Liver (tissue), 9 donors: ENCODE measurements around the gene RPGRIP1L. TPM values are rescaled to one million over a fixed set of nuclear protein-coding genes. Genes with fewer than 3 reads are reported as not detected.

Experiments used
- DNase-seq: peaks from one replicate; pipeline ENCODE4 v3.0.0-alpha.2; 2017; ENCODE audit warnings: low spot score
- H3K27ac ChIP-seq, 2 donors: one replicate each; pipeline ENCODE4 v1.7.0; 2013; ENCODE audit warnings: inconsistent platforms in 2 of 2, low read length in 2 of 2, control low read depth in 1 of 2, low read depth in 1 of 2, mild to moderate bottlenecking in 1 of 2
- H3K27me3 ChIP-seq, 4 donors: one replicate each; pipeline versions ENCODE4 v1.6.1 to v1.7.0; 2013; ENCODE audit warnings: low read length in 3 of 4, inconsistent platforms in 1 of 4, mild to moderate bottlenecking in 1 of 4, moderate library complexity in 1 of 4; ENCODE audit not compliant: control insufficient read depth in 4 of 4, insufficient read depth in 4 of 4
- H3K36me3 ChIP-seq, 4 donors: one replicate each; pipeline versions ENCODE4 v1.6.1 to v1.7.0; 2013; ENCODE audit warnings: low read length in 3 of 4, mild to moderate bottlenecking in 3 of 4, low read depth in 1 of 4, moderate library complexity in 1 of 4; ENCODE audit not compliant: control insufficient read depth in 4 of 4, insufficient read depth in 3 of 4
- H3K4me1 ChIP-seq, 4 donors: one replicate each; pipeline versions ENCODE4 v1.6.1 to v1.7.0; 2013; ENCODE audit warnings: low read length in 3 of 4, mild to moderate bottlenecking in 3 of 4, moderate library complexity in 1 of 4; ENCODE audit not compliant: control insufficient read depth in 4 of 4, insufficient read depth in 4 of 4
- H3K4me3 ChIP-seq, 3 donors: one replicate each; pipeline versions ENCODE4 v1.6.1 to v1.7.0; 2013; ENCODE audit warnings: low read length in 3 of 3, control low read depth in 1 of 3, low read depth in 1 of 3, mild to moderate bottlenecking in 1 of 3
- H3K9ac ChIP-seq, 2 donors: one replicate each; pipeline ENCODE4 v1.7.0; 2013; ENCODE audit warnings: low read length in 2 of 2, mild to moderate bottlenecking in 2 of 2, moderate library complexity in 2 of 2, control low read depth in 1 of 2, low read depth in 1 of 2
- H3K9me3 ChIP-seq, 4 donors: one replicate each; pipeline versions ENCODE4 v1.6.1 to v1.7.0; 2013; ENCODE audit warnings: low read length in 3 of 4; ENCODE audit not compliant: control insufficient read depth in 4 of 4
- EGR1 ChIP-seq, 2 donors: IDR thresholded peaks; 2 replicates each; pipeline ENCODE4 v1.6.1; 2016 to 2018; ENCODE audit warnings: antibody characterized with exemption in 2 of 2, low read depth in 2 of 2
- FOXA1 ChIP-seq: IDR thresholded peaks from 2 replicates; pipeline ENCODE4 v1.6.1; 2016; ENCODE audit warnings: antibody characterized with exemption
- FOXA2 ChIP-seq: IDR thresholded peaks from 2 replicates; pipeline ENCODE4 v1.6.1; 2016; ENCODE audit warnings: antibody characterized with exemption
- GABPA ChIP-seq, 2 donors: IDR thresholded peaks in 1 of 2; conservative IDR thresholded peaks in 1 of 2; 2 replicates each; pipeline ENCODE4 v1.6.1; 2016; ENCODE audit warnings: antibody characterized with exemption in 2 of 2, mild to moderate bottlenecking in 1 of 2, moderate library complexity in 1 of 2
- HNF4A ChIP-seq, 2 donors: conservative IDR thresholded peaks; 2 replicates each; pipeline ENCODE4 v1.6.1; 2016; ENCODE audit warnings: antibody characterized with exemption in 2 of 2, mild to moderate bottlenecking in 2 of 2
- HNF4G ChIP-seq: IDR thresholded peaks from 2 replicates; pipeline ENCODE4 v1.6.1; 2016; ENCODE audit warnings: antibody characterized with exemption
- JUND ChIP-seq, 2 donors: IDR thresholded peaks; 2 replicates each; pipeline ENCODE4 v1.6.1; 2016; ENCODE audit warnings: antibody characterized with exemption in 2 of 2
- NR2F2 ChIP-seq: IDR thresholded peaks from 2 replicates; pipeline ENCODE4 v1.6.1; 2016; ENCODE audit warnings: antibody characterized with exemption
- RAD21 ChIP-seq, 2 donors: IDR thresholded peaks; 2 replicates each; pipeline ENCODE4 v1.6.1; 2016; ENCODE audit warnings: antibody characterized with exemption in 2 of 2, mild to moderate bottlenecking in 2 of 2
- RXRA ChIP-seq, 2 donors: IDR thresholded peaks; 2 replicates each; pipeline ENCODE4 v1.6.1; 2017 to 2018; ENCODE audit warnings: antibody characterized with exemption in 2 of 2, mild to moderate bottlenecking in 1 of 2
- SP1 ChIP-seq: IDR thresholded peaks from 2 replicates; pipeline ENCODE4 v1.6.1; 2018; ENCODE audit warnings: antibody characterized with exemption, mild to moderate bottlenecking
- TAF1 ChIP-seq: conservative IDR thresholded peaks from 2 replicates; pipeline ENCODE4 v1.6.1; 2016; ENCODE audit warnings: antibody characterized with exemption, mild to moderate bottlenecking
- YY1 ChIP-seq: IDR thresholded peaks from 2 replicates; pipeline ENCODE4 v1.6.1; 2016; ENCODE audit warnings: antibody characterized with exemption, mild to moderate bottlenecking
- WGBS: extraction: QIAGEN DNeasy Blood & Tissue Kit; methylation state at CpG from one replicate; pipeline ENCODE4 v1.1.7; 2013; 5-methylcytosine and 5-hydroxymethylcytosine counted together
- polyA plus RNA-seq, 2 donors: library from polyadenylated mRNA; stranded (reverse) in 1 of 2; unstranded in 1 of 2; fragments of 200-250 nt in 1 of 2; fragments of >200 nt in 1 of 2; fragmentation: Nextera tagmentation in 1 of 2; extraction: Ambion mirVana in 1 of 2; gene quantifications; one replicate each; pipeline versions ENCODE4 v1.2.1 to v1.2.3, GENCODE V29; 2013 to 2015
- total RNA-seq, 2 donors: library from RNA; depleted of rRNA; stranded (reverse); fragments of >200 nt; gene quantifications; one replicate each; pipeline ENCODE4 v1.2.3, GENCODE V29; 2014
- TF ChIP-seq, protein P1 (sequence below): IDR thresholded peaks from 2 replicates; pipeline ENCODE4 v1.6.1; 2016; ENCODE audit warnings: antibody characterized with exemption, mild to moderate bottlenecking
- TF ChIP-seq, protein P2 (sequence below): IDR thresholded peaks from 2 replicates; pipeline ENCODE4 v1.6.1; 2016; ENCODE audit warnings: antibody characterized with exemption
- TF ChIP-seq, protein P3 (sequence below): IDR thresholded peaks from 2 replicates; pipeline ENCODE4 v1.6.1; 2016; ENCODE audit warnings: antibody characterized with exemption
- TF ChIP-seq, protein P4 (sequence below): fragments of 150-350 bp; IDR thresholded peaks from 2 replicates; pipeline ENCODE4 v1.5.1; 2017; ENCODE audit warnings: improper control_type of control experiment, low read depth, low read length; ENCODE audit not compliant: missing input control
- TF ChIP-seq, protein P5 (sequence below): IDR thresholded peaks from 2 replicates; pipeline ENCODE4 v1.6.1; 2016; ENCODE audit warnings: antibody characterized with exemption
- donor health status: healthy.
- donor health status: healthy.
- donor health status: healthy.
- donor health status: healthy.
- donor health status: healthy.

The RPGRIP1L gene
- total and polyA plus RNA-seq, 4 donors, result 0.46 to 1.4 (median 0.89) TPM

DNA sequence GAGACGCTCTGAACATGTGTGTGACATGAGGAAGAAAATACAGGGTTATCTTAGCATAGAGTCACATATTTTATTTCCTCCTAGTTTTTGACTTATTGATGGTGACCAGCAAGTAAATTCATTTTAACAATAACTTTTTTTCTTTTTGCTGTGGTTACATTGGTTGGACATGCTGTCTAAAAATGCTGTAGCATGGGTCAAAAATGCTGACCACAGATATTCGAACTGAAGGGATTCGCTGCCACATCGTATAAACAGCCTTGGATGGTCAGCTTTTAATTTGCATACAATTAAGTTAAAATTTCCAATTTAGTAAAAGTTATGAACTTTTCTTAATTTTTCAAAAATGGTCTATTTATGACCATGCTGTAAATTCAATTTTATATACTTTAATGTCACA, 30.5 kb downstream of the RPGRIP1L start:
- DNase-seq, result no peak
- no peak for TF ChIP-seq RXRA (IDR thresholded peaks at IDR 0.05)
- TF ChIP-seq, protein P1, sequence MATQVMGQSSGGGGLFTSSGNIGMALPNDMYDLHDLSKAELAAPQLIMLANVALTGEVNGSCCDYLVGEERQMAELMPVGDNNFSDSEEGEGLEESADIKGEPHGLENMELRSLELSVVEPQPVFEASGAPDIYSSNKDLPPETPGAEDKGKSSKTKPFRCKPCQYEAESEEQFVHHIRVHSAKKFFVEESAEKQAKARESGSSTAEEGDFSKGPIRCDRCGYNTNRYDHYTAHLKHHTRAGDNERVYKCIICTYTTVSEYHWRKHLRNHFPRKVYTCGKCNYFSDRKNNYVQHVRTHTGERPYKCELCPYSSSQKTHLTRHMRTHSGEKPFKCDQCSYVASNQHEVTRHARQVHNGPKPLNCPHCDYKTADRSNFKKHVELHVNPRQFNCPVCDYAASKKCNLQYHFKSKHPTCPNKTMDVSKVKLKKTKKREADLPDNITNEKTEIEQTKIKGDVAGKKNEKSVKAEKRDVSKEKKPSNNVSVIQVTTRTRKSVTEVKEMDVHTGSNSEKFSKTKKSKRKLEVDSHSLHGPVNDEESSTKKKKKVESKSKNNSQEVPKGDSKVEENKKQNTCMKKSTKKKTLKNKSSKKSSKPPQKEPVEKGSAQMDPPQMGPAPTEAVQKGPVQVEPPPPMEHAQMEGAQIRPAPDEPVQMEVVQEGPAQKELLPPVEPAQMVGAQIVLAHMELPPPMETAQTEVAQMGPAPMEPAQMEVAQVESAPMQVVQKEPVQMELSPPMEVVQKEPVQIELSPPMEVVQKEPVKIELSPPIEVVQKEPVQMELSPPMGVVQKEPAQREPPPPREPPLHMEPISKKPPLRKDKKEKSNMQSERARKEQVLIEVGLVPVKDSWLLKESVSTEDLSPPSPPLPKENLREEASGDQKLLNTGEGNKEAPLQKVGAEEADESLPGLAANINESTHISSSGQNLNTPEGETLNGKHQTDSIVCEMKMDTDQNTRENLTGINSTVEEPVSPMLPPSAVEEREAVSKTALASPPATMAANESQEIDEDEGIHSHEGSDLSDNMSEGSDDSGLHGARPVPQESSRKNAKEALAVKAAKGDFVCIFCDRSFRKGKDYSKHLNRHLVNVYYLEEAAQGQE, result no peak
- TF ChIP-seq HNF4G, result no peak
- TF ChIP-seq TAF1, result no peak
- TF ChIP-seq, protein P2, sequence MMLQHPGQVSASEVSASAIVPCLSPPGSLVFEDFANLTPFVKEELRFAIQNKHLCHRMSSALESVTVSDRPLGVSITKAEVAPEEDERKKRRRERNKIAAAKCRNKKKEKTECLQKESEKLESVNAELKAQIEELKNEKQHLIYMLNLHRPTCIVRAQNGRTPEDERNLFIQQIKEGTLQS, result no peak
- TF ChIP-seq YY1, result no peak
- TF ChIP-seq FOXA2, result no peak
- TF ChIP-seq RAD21 (IDR thresholded peaks at IDR 0.05), result no peak
- TF ChIP-seq HNF4A (conservative IDR thresholded peaks at IDR 0.05), result no peak
- TF ChIP-seq NR2F2, result no peak
- no peak for TF ChIP-seq SP1
- no peak for TF ChIP-seq JUND (IDR thresholded peaks at IDR 0.05)
- Histone ChIP-seq H3K9me3 (no peaks in the 10 kb centered on the region), H3K9ac (no peak overlapping the region), H3K4me3 (no peak overlapping the region), H3K27me3 (no peaks in the 10 kb centered on the region), H3K4me1 (no peaks in the 10 kb centered on the region), H3K27ac (no peak overlapping the region), H3K36me3 (no peaks in the 10 kb centered on the region)
- 97% methylated on average over 4 of the region's 4 CpGs for WGBS

DNA sequence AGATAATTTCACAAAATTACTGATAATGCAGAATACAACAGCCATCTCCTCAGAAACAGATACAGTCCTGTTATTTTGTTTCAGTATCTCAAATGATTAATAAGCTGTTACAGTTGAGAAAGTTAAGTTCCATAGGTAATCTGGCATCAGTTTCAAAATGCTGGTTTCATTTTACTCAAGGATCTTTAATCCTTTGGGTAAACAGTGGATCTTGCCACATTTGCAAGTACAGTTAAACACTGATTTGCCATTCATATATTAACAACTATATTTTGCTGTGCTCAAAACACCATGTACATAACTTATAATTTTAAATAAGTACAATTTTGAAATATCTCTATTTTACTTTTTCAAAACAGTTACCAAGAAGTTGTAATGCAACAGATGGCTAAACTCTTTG, 31.2 kb downstream of the RPGRIP1L start:
- Histone ChIP-seq H3K27ac (no peak overlapping the region), H3K9me3 (no peaks in the 10 kb centered on the region), H3K36me3 (no peaks in the 10 kb centered on the region), H3K4me3 (no peak overlapping the region), H3K27me3 (no peaks in the 10 kb centered on the region), H3K9ac (no peak overlapping the region), H3K4me1 (no peaks in the 10 kb centered on the region)
- DNase-seq, result no peak
- TF ChIP-seq, protein P3, sequence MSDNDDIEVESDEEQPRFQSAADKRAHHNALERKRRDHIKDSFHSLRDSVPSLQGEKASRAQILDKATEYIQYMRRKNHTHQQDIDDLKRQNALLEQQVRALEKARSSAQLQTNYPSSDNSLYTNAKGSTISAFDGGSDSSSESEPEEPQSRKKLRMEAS, result no peak
- TF ChIP-seq, protein P4, sequence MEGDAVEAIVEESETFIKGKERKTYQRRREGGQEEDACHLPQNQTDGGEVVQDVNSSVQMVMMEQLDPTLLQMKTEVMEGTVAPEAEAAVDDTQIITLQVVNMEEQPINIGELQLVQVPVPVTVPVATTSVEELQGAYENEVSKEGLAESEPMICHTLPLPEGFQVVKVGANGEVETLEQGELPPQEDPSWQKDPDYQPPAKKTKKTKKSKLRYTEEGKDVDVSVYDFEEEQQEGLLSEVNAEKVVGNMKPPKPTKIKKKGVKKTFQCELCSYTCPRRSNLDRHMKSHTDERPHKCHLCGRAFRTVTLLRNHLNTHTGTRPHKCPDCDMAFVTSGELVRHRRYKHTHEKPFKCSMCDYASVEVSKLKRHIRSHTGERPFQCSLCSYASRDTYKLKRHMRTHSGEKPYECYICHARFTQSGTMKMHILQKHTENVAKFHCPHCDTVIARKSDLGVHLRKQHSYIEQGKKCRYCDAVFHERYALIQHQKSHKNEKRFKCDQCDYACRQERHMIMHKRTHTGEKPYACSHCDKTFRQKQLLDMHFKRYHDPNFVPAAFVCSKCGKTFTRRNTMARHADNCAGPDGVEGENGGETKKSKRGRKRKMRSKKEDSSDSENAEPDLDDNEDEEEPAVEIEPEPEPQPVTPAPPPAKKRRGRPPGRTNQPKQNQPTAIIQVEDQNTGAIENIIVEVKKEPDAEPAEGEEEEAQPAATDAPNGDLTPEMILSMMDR, result no peak
- no peak for TF ChIP-seq JUND (IDR thresholded peaks at IDR 0.05)
- no peak for TF ChIP-seq GABPA (IDR thresholded peaks at IDR 0.05 in 1 of 2, conservative IDR thresholded peaks at IDR 0.05 in 1 of 2)
- no peak for TF ChIP-seq NR2F2
- TF ChIP-seq, protein P2, result no peak
- no peak for TF ChIP-seq FOXA1
- TF ChIP-seq, protein P5, sequence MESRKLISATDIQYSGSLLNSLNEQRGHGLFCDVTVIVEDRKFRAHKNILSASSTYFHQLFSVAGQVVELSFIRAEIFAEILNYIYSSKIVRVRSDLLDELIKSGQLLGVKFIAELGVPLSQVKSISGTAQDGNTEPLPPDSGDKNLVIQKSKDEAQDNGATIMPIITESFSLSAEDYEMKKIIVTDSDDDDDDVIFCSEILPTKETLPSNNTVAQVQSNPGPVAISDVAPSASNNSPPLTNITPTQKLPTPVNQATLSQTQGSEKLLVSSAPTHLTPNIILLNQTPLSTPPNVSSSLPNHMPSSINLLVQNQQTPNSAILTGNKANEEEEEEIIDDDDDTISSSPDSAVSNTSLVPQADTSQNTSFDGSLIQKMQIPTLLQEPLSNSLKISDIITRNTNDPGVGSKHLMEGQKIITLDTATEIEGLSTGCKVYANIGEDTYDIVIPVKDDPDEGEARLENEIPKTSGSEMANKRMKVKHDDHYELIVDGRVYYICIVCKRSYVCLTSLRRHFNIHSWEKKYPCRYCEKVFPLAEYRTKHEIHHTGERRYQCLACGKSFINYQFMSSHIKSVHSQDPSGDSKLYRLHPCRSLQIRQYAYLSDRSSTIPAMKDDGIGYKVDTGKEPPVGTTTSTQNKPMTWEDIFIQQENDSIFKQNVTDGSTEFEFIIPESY, result no peak
- no peak for TF ChIP-seq FOXA2
- no peak for TF ChIP-seq TAF1
- TF ChIP-seq, protein P1, result no peak
- TF ChIP-seq EGR1 (IDR thresholded peaks at IDR 0.05; ENCODE audit: low read depth in 2 of 2), result no peak
- TF ChIP-seq SP1, result no peak
- TF ChIP-seq RXRA (IDR thresholded peaks at IDR 0.05), result no peak
